ENCODE data around the gene CAPN2. TPM values are rescaled to one million over a fixed set of nuclear protein-coding genes. Genes with fewer than 3 reads are reported as not detected.
A peak's percentile ranks its signal among the peaks of the same experiment; 100 is the strongest.

The CAPN2 gene
- total RNA-seq, 1 donor from 2014 or later: 391 TPM

DNA sequence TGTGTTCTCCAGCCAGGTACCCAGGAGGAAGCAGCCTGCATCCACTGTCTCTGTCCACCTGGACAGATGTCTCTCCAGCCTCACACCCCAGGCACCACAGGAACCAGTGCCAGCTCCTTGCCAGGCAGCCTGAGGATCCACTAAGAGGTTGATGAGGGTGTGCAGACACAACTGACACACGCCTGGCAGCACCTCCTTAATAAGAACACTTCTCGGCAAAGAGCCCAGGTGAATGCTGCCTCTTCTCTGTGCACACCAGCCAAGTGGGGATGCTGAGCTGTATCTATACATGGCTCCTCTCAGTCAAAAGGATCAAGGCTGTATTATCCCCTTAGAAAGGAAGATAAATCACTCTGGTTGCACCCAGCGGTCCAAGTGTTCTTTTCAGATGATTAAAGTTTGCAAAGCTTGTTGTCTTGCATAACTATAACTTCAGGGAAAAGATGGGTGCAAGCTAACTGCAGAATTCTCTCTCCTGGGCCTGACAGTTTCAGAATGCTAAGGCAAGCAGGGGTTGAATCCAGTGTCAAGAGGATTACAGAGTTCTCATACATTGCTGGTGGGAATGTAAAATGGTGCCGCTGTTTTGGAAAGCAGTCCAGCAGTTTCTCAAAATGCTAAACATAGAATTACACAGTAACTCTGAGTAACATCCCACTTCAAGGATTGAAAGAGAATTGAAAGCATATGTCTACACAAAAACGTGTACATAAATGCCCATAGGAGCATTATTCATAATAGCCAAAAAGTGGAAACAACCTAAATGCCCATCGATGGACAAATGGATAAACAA, 43.1 kb upstream of the CAPN2 start:
- H3K4me1 ChIP-seq (ENCODE audit: insufficient read depth, low read length): no peaks in the 10 kb centered on the region
- H3K4me3 ChIP-seq (ENCODE audit: insufficient read depth, low read depth, low read length): no peak overlapping the region
- TF ChIP-seq, protein P1, sequence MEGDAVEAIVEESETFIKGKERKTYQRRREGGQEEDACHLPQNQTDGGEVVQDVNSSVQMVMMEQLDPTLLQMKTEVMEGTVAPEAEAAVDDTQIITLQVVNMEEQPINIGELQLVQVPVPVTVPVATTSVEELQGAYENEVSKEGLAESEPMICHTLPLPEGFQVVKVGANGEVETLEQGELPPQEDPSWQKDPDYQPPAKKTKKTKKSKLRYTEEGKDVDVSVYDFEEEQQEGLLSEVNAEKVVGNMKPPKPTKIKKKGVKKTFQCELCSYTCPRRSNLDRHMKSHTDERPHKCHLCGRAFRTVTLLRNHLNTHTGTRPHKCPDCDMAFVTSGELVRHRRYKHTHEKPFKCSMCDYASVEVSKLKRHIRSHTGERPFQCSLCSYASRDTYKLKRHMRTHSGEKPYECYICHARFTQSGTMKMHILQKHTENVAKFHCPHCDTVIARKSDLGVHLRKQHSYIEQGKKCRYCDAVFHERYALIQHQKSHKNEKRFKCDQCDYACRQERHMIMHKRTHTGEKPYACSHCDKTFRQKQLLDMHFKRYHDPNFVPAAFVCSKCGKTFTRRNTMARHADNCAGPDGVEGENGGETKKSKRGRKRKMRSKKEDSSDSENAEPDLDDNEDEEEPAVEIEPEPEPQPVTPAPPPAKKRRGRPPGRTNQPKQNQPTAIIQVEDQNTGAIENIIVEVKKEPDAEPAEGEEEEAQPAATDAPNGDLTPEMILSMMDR (IDR thresholded peaks at IDR 0.05; ENCODE audit: insufficient read depth, low read depth, low read length): no peak
- no peak for TF ChIP-seq EZH2 (IDR thresholded peaks at IDR 0.05; ENCODE audit: insufficient read depth, low read length)
- no peaks in the 10 kb centered on the region for H4K20me1 ChIP-seq (ENCODE audit: insufficient read depth, low read length)
- peaks cover 5% of the 10 kb centered on the region for H3K4me1 Mint-ChIP-seq (ENCODE audit: low read depth, unreplicated experiment)
- no peaks in the 10 kb centered on the region for H3K27me3 ChIP-seq (ENCODE audit: insufficient read depth, low read length)
- H3K79me2 ChIP-seq (ENCODE audit: insufficient read depth, low read length): no peaks in the 10 kb centered on the region
- FAIRE-seq (no peak), DNase-seq (ENCODE audit: low read depth) (no peak)
- H3K27ac Mint-ChIP-seq (ENCODE audit: unreplicated experiment): no peak overlapping the region
- H3K27me3 Mint-ChIP-seq (ENCODE audit: low read depth, unreplicated experiment): peaks cover under 1% of the 10 kb centered on the region
- H3K27ac ChIP-seq (ENCODE audit: low read depth, low read length): no peak overlapping the region
- no peaks in the 10 kb centered on the region for H3K36me3 ChIP-seq (ENCODE audit: insufficient read depth, low read length)
- H3K9me3 Mint-ChIP-seq (ENCODE audit: unreplicated experiment): peaks cover 2% of the 10 kb centered on the region
- no peak overlapping the region for H2AFZ ChIP-seq (ENCODE audit: low read depth, low read length)
- H3K4me3 Mint-ChIP-seq (ENCODE audit: unreplicated experiment): no peak overlapping the region
- H3K9ac ChIP-seq (ENCODE audit: low read length): no peak overlapping the region
- H3K4me2 ChIP-seq (ENCODE audit: low read length): no peak overlapping the region
- no peaks in the 10 kb centered on the region for H3K9me3 ChIP-seq (ENCODE audit: insufficient read depth, low read depth, low read length)
- H3K36me3 Mint-ChIP-seq (ENCODE audit: low read depth, unreplicated experiment): no peaks in the 10 kb centered on the region

DNA sequence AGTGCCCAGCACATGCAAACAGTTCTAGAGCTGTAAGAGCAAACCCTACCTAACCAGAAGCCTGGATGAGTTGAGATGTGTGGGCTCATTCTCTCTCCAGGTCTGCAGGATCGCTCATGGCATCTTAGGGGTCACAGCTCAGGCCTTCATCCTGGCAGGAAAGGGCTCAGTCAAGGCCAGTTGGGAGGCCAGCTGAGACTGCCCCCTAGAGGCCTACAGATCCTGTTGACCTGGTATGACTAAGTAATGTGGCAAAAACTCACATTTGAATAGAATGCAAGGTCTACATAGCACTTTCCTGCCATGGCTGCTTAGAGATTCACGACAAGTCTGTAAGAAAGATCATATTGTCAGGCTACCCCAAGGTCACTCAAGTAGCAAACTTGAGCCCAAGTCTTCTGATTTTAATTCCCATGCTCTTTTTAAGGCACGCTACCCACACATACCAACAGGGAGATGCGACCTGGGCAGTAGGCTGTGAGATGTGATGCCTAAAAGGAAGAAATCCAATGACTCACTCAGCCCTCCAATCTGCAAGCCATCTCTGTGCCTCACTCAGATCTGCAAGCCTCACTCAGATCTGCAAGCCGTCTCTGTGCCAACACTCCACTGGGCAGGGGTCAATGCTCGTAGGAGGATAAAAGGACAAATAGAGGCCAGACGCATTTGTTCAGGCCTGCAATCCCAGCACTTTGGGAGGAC, 41.7 kb upstream of the CAPN2 start:
- FAIRE-seq: no peak
- Histone ChIP-seq H3K4me1 (ENCODE audit: insufficient read depth, low read length) (no peaks in the 10 kb centered on the region), H3K27ac (ENCODE audit: low read depth, low read length) (no peak overlapping the region), H3K9ac (ENCODE audit: low read length) (no peak overlapping the region), H3K9me3 (ENCODE audit: insufficient read depth, low read depth, low read length) (no peaks in the 10 kb centered on the region), H3K27me3 (ENCODE audit: insufficient read depth, low read length) (no peaks in the 10 kb centered on the region), H3K4me3 (ENCODE audit: insufficient read depth, low read depth, low read length) (no peak overlapping the region), H2AFZ (ENCODE audit: low read depth, low read length) (no peak overlapping the region), H3K36me3 (ENCODE audit: insufficient read depth, low read length) (no peaks in the 10 kb centered on the region), H4K20me1 (ENCODE audit: insufficient read depth, low read length) (no peaks in the 10 kb centered on the region), H3K79me2 (ENCODE audit: insufficient read depth, low read length) (no peaks in the 10 kb centered on the region), H3K4me2 (ENCODE audit: low read length) (no peak overlapping the region)
- Mint-ChIP-seq H3K4me3 (ENCODE audit: unreplicated experiment) (no peak overlapping the region), H3K9me3 (ENCODE audit: unreplicated experiment) (peaks cover 11% of the 10 kb centered on the region), H3K27ac (ENCODE audit: unreplicated experiment) (no peak overlapping the region), H3K4me1 (ENCODE audit: low read depth, unreplicated experiment) (peaks cover 5% of the 10 kb centered on the region), H3K36me3 (ENCODE audit: low read depth, unreplicated experiment) (no peaks in the 10 kb centered on the region), H3K27me3 (ENCODE audit: low read depth, unreplicated experiment) (no peaks in the 10 kb centered on the region)
- TF ChIP-seq, protein P1 (IDR thresholded peaks at IDR 0.05; ENCODE audit: insufficient read depth, low read depth, low read length): peak; percentile 51
- no peak for TF ChIP-seq EZH2 (IDR thresholded peaks at IDR 0.05; ENCODE audit: insufficient read depth, low read length)
- DNase-seq (ENCODE audit: low read depth): peak; percentile 20

Measured in astrocyte (in vitro differentiated cells and primary cell).